Esophagus squamous epithelium (tissue), 5 donors: ENCODE data around the gene TPM3. TPM values are rescaled to one million over a fixed set of nuclear protein-coding genes. Genes with fewer than 3 reads are reported as not detected.

Experiments
- DNase-seq: peaks from one replicate; lab custom pipeline; 2025; lab: John Stamatoyannopoulos, UW
- H3K27ac ChIP-seq, 4 donors: fragments of 200-600 bp; sonication (generic); one replicate each; pipeline ENCODE4 v1.5.1; 2016 to 2019; ENCODE audit warnings: mild to moderate bottlenecking in 1 of 4
- H3K27me3 ChIP-seq, 4 donors: fragments of 200-600 bp; sonication (generic); 1 replicate in 3 of 4; 2 replicates in 1 of 4; pipeline versions ENCODE4 v1.5.1 to v1.6.0; 2017 to 2021; ENCODE audit warnings: antibody characterized with exemption in 1 of 4
- H3K36me3 ChIP-seq, 3 donors: fragments of 200-600 bp; sonication (generic); one replicate each; pipeline ENCODE4 v1.5.1; 2016 to 2019
- H3K4me1 ChIP-seq, 3 donors: fragments of 200-600 bp; sonication (generic); one replicate each; pipeline ENCODE4 v1.5.1; 2017 to 2019
- H3K4me3 ChIP-seq, 4 donors: fragments of 200-600 bp; sonication (generic); 1 replicate in 3 of 4; 2 replicates in 1 of 4; pipeline ENCODE4 v1.5.1; 2016 to 2019; ENCODE audit warnings: mild to moderate bottlenecking in 2 of 4, moderate library complexity in 1 of 4
- H3K9me3 ChIP-seq, 3 donors: fragments of 200-600 bp; sonication (generic); one replicate each; pipeline ENCODE4 v1.5.1; 2016 to 2019
- POLR2A ChIP-seq, 4 donors: fragments of 450-650 bp; IDR thresholded peaks; one replicate each; pipeline ENCODE4 v1.6.1; 2017; ENCODE audit warnings: antibody characterized with exemption in 4 of 4, mild to moderate bottlenecking in 4 of 4, moderate library complexity in 3 of 4
- WGBS, 2 donors: methylation state at CpG; one replicate each; pipeline ENCODE4 v1.1.5; 2018; 5-methylcytosine and 5-hydroxymethylcytosine counted together
- intact Hi-C: fragments of 100-400 bp; cut with DNase I; formaldehyde crosslinking; loops from one replicate; pipeline ENCODE4 v1.15.0; 2022
- total RNA-seq, 4 donors: library from RNA; depleted of rRNA; stranded (reverse); fragments of >200 nt; gene quantifications; one replicate each; pipeline ENCODE4 v1.1.0, GENCODE V29; 2016
- TF ChIP-seq, protein P1 (sequence below), 6 experiments: fragments of 450-650 bp in 4 of 6; fragments of 200-600 bp in 2 of 6; sonication (generic) in 2 of 6; IDR thresholded peaks; one replicate each; pipeline ENCODE4 v1.5.1; 2016 to 2019; ENCODE audit warnings: antibody characterized with exemption in 6 of 6, mild to moderate bottlenecking in 4 of 6, moderate library complexity in 4 of 6
- donor health status: DM: yes; HTN: yes; CAD: no.

Gene TPM3
- total RNA-seq, 4 donors from 2014 or later = 216 to 387 (median 316) TPM

DNA sequence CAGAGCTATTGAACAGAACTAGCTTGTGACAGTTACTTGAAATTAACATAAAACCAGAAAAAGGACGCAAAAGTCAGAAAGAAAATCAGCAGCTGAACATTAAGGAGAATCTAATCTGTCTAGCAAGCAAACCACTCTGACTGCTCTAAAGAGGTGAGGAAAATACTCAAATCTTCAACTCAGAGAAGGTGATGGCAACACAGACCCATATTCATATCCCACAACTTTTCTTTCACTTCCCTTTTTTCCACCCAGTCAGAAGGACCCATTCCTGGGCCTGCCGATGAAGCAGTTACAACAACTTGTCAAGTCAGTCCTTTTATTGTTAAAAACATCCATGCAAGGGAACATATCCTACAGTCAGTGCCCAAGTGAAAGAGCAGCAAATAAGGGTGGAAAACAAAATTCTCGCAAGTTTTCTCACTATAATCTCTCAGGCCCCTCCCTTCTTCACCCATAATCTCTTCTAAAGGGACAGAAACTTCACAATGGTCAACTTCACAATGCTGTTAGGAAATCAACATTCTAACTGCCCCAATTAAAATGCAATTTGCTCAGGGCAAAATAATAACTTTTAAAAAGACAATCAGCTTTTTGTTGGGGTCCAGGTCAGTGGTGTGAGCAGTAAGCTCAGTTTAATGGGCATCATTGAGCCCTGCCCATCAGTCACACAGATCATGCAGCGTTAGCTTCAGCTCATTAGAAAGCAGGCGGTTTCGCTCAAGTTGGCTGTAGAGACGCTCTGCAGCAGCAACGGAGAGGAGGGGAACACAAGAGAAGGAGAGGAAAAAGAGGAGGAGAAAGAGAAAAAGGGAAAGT is 33.4 kb downstream of the TPM3 start:
- Histone ChIP-seq H3K36me3 (peaks cover 7 to 89% (median 20%) of the 10 kb centered on the region in 3 donors), H3K27me3 (no peaks in the 10 kb centered on the region), H3K4me1 (peaks cover 0 to 50% (median 20%) of the 10 kb centered on the region in 3 donors), H3K27ac (peak overlapping the region in 2 of 4 donors; percentile 23 to 39), H3K4me3 (no peak overlapping the region), H3K9me3 (no peaks in the 10 kb centered on the region)
- intact Hi-C loops = no loop called here
- DNase-seq = no peak
- WGBS, 2 donors = 83 to 84% methylated on average over 8 of the region's 8 CpGs
- no peak for TF ChIP-seq POLR2A (IDR thresholded peaks at IDR 0.05)
- TF ChIP-seq, protein P1, sequence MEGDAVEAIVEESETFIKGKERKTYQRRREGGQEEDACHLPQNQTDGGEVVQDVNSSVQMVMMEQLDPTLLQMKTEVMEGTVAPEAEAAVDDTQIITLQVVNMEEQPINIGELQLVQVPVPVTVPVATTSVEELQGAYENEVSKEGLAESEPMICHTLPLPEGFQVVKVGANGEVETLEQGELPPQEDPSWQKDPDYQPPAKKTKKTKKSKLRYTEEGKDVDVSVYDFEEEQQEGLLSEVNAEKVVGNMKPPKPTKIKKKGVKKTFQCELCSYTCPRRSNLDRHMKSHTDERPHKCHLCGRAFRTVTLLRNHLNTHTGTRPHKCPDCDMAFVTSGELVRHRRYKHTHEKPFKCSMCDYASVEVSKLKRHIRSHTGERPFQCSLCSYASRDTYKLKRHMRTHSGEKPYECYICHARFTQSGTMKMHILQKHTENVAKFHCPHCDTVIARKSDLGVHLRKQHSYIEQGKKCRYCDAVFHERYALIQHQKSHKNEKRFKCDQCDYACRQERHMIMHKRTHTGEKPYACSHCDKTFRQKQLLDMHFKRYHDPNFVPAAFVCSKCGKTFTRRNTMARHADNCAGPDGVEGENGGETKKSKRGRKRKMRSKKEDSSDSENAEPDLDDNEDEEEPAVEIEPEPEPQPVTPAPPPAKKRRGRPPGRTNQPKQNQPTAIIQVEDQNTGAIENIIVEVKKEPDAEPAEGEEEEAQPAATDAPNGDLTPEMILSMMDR (IDR thresholded peaks at IDR 0.05) = no peak

GRCh38 chr1:154157520-154158306 is 34.2 kb downstream of the TPM3 start:
- WGBS, 2 donors = 69 to 70% methylated on average over 6 to 7 of the region's 7 CpGs
- TF ChIP-seq, protein P1 (IDR thresholded peaks at IDR 0.05) = no peak
- Histone ChIP-seq H3K4me3 (no peak overlapping the region), H3K36me3 (peaks cover 7 to 81% (median 14%) of the 10 kb centered on the region in 3 donors), H3K4me1 (peaks cover 0 to 50% (median 20%) of the 10 kb centered on the region in 3 donors), H3K27ac (peak overlapping the region in 2 of 4 donors; percentile 23 to 39), H3K9me3 (no peaks in the 10 kb centered on the region), H3K27me3 (no peaks in the 10 kb centered on the region)
- DNase-seq = no peak
- intact Hi-C loops = no loop called here

- Histone ChIP-seq H3K36me3 (peaks cover 2 to 56% (median 4%) of the 10 kb centered on the region in 3 donors), H3K27ac (peak overlapping the region; percentile 52 to 92 (median 66)), H3K27me3 (no peaks in the 10 kb centered on the region), H3K4me3 (no peak overlapping the region), H3K9me3 (no peaks in the 10 kb centered on the region), H3K4me1 (peaks cover 0 to 57% (median 23%) of the 10 kb centered on the region in 3 donors)
- intact Hi-C loops = no loop called here
- 31 to 49% methylated on average over 9 of the region's 9 CpGs for WGBS, 2 donors
- no peak for DNase-seq
- TF ChIP-seq POLR2A (IDR thresholded peaks at IDR 0.05) = no peak
- TF ChIP-seq, protein P1 (IDR thresholded peaks at IDR 0.05) = no peak
These were observed 36.6 kb downstream of the TPM3 start for GRCh38 chr1:154155251-154155650.

GRCh38 chr1:154154534-154155191 is 37.2 kb downstream of the TPM3 start, which contains the start of gene NUP210L:
NUP210L (minus strand) TSS chr1:154155073.
- Histone ChIP-seq H3K27me3 (no peaks in the 10 kb centered on the region), H3K4me1 (peaks cover 0 to 57% (median 23%) of the 10 kb centered on the region in 3 donors), H3K4me3 (peak within 1 kb of the TSS in 2 of 4 donors; percentile 16 to 17), H3K9me3 (no peaks in the 10 kb centered on the region), H3K36me3 (peaks cover 0 to 50% (median 4%) of the 10 kb centered on the region in 3 donors), H3K27ac (peak within 1 kb of the TSS; percentile 52 to 92 (median 66))
- no peak for DNase-seq
- intact Hi-C loops = no loop called here
- 82 to 84% methylated on average over 20 of the region's 29 CpGs for WGBS, 2 donors
- no peak for TF ChIP-seq POLR2A (IDR thresholded peaks at IDR 0.05)
- TF ChIP-seq, protein P1 (IDR thresholded peaks at IDR 0.05) = no peak
